Myocyte (in vitro differentiated cells): ENCODE measurements around the gene SHISA6. TPM values are rescaled to one million over a fixed set of nuclear protein-coding genes. Genes with fewer than 3 reads are reported as not detected.

ENCODE experiments used
- DNase-seq: peaks from one replicate; pipeline ENCODE4 v3.0.0-alpha.2; 2012; ENCODE audit warnings: low read depth
- total RNA-seq: library from RNA; depleted of rRNA; stranded (reverse); fragments of >200 nt; gene quantifications from 2 replicates; pipeline ENCODE4 v1.2.3, GENCODE V29; 2014

SHISA6 gene
- total RNA-seq, 1 donor from 2014 or later: not detected

- no peak for DNase-seq
Measured at GRCh38 chr17:11565591-11565990, 324.6 kb downstream of the SHISA6 start.

- DNase-seq: no peak
Measured at GRCh38 chr17:11578998-11579397, 338.0 kb downstream of the SHISA6 start.

- no peak for DNase-seq
Measured at GRCh38 chr17:11580677-11581076, 339.7 kb downstream of the SHISA6 start.

- no peak for DNase-seq
Measured at GRCh38 chr17:11582217-11582616, 341.2 kb downstream of the SHISA6 start.

GRCh38 chr17:11583306-11583992 is 342.4 kb downstream of the SHISA6 start:
- DNase-seq: no peak

- no peak for DNase-seq
Measured at GRCh38 chr17:11589716-11590115, 348.7 kb downstream of the SHISA6 start.

GRCh38 chr17:11598274-11599221 is 357.5 kb downstream of the SHISA6 start, which contains the start of gene DNAH9:
TSS of gene DNAH9 (plus strand) at chr17:11598470. CDS start at chr17:11598499, 29 bp downstream.
- DNase-seq: no peak

- DNase-seq: no peak
Measured at GRCh38 chr17:11601661-11602060, 360.6 kb downstream of the SHISA6 start.

- DNase-seq: no peak
Measured at GRCh38 chr17:11608396-11608795, 367.4 kb downstream of the SHISA6 start.

GRCh38 chr17:11610999-11611566 is 370.1 kb downstream of the SHISA6 start:
- no peak for DNase-seq

- DNase-seq: no peak
Measured at GRCh38 chr17:11612956-11613355, 371.9 kb downstream of the SHISA6 start.
